ENCODE data around the gene CENPM.

The CENPM gene

DNA sequence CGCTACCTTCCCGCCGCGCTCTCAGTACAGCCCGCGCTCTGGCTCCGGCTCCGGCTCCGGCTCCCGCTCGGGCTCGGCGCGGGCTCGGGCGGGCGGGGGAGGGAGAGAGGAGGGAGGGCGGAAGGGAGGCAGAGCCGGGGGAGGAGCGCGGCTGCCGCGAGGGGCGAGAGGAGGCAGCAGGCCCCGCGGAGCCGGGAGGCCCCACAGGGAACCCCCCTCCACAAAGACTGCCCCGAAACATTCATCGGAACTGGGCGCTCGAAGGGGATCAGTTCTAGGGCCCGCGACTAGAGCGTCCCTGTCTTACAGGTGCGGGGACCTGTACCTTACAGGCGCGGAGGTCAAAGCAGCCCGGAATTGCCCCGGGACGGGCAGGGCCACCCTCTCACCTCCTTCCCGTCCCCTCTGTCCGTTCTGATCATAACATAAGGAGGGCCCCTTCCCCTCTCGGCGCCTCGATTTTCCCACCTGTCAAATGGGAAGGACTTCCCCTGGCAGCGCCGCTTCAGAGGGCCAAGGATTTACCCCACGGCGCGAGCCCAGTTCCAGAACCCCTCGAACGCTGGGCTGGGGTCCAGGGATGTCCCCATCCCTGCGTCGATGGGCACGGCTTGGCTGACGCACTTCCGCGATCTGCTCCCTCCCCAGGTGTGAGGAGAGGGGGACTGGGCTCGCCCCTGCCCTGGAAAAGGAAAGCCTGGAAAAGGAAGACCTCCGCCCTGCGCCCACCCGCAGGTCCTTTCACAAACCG, 31.7 kb downstream of the CENPM start, which contains the start of gene SHISA8:
SHISA8 (minus strand) TSS at position 40 of the 751 bp plus-strand sequence. CDS start 407 bp downstream, outside the sequence.
- in situ Hi-C loops (cut with HindIII; ENCODE audit: low sequenced_read_pairs), result no loop called here

DNA sequence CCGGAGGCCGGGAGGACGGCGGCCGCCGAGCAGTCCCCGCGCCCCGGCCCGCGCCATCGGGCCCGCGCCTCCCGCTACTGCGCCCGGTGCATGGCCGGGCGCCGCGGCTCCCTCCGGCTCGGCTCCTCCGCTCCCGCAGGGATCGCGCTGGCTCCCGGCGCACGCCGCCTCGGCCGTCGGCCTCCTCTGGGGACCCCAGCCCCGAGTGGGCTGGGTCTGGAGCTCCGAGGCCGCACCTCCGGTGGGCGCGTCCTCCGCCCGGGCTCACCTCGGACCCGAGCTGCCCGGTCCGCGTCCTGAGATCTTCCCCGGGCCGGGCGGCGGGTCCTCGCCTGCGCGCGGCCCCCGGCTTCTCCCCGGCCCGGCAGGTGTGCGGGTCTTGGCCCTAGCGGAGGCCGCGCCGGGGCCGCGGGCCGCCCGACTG, 32.3 kb downstream of the CENPM start:
- in situ Hi-C loops (cut with HindIII; ENCODE audit: low sequenced_read_pairs), result no loop called here

DNA sequence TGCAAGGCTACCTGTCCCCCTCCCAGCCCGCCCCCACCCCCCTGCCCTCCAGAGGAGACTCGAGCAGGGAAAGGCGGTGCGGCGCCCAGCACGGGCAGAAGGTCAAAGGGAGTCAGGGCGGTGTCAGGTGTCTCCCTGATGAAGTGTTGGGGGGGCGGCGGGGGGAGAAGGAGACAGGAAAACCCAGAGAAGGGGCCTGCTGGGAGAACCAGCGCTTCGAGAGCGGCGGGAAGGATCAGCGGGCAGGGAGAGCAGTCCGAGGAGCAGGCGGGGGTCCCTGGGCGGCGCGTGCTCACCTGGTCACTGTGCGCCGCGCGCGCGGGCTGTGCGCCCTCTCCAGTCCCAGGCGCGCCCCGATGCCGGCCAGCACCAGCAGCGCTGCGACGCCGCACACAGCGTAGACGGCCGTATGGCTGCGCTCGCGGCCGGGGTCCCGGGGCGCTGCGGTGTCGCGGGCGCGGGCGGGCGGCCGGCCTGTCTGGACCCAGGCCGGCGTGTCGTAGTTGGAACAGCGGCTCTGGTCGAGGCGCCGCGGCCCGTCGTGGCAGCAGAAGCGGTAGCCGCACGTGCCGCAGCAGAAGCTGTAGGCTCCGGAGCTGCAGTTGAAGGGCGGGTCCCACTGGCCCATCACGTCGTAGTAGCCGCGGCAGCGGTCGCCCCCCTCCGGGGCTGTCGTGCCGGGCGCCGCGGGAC, 33.0 kb downstream of the CENPM start:
- in situ Hi-C loops (cut with HindIII; ENCODE audit: low sequenced_read_pairs), result no loop called here

DNA sequence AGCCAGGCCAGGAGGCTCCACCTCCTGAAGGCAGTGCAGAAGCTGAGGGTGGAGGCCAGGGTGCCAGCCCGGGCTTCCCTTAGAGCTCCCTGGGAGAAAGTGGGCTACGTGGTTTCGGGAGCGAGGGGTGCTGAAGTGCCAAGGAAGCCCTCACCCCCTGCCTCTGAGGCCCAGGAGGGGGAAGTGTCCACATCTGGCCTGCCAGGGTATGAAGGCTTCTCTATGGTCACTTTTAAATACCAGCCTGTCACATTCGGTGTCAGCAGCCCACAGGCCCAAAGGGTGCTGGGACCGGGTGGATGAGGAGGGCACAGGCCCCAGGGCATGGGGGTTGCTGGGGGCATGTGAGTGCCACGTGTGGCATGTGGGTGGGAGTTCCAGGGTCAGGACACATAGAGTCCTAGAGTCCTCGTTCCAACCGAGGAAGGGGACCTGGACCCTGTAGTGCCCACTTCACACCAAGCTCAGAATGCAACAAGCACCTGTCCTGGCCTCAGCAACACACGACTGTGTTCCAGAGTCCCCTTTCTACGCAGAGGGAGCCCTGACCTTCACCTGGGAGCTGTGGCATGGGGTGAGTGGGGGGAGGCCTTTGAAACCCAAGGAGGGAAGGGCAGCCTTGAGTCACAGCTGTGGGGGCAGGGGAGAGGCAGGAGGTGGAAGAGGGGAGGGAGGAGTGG, 33.8 kb downstream of the CENPM start:
- in situ Hi-C loops (cut with HindIII; ENCODE audit: low sequenced_read_pairs), result no loop called here

DNA sequence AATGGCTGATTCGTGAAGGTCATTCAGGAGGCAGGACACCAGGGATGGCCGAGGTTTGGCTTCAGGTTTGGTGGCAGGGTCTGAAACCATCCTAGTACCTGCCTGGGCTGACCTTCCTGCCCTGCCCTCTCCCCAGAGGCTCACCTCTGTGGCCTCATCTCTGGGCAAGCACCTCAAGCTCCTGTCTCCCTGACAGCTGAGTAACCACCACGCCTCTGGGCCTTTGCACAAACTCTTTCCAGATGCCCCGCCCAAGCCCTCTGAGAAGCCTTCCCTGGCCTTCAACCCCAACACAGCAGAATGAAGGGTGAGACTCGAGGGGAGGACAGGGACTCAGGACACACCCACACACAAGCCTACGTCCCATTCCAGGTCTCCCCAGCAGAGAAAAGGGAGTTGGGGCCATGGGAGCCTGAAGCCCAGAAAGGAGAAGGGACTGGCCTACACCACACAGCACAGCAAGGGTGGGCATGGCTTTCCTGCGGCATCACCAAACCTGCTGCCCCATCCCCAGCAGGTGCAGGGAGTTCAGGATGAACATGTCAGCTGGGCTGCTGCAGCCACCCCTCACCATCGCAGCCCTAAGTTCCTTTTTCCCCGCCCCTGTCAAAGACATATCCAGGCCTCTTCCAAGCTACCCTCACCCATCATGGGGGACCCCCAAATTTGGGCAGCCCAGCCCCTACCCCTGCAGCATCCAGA, 34.5 kb downstream of the CENPM start:
- in situ Hi-C loops (cut with HindIII; ENCODE audit: low sequenced_read_pairs), result no loop called here

DNA sequence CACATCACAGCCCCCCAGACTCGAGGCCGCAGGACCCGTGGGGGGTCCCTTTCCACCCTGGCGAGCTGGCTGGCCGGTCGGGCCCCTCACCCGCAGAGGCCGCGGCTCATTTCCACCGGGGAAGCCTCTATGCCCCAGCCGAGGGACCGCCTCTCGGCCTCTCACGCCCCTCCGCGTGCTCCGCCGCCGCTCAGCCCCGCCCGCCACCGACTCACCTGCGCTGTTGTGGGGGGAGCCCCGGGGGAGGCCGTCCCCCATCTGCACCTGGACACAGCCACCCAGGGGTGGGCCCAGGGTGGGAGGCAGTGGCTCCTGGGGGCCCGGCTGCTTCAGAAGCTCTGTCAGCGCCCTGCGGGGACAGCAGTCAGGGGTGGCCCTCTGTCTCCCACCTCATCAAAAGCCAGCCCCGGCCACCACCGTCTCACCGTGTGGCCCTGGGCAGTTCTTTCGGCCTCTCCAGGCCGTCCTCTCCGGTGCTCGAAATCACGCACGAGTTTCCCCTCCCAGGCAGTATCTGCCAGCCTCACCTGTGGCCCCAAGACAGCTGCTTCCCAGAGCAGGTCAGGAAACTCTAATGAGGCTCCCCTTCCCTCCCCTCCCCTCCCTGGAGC, 35.8 kb downstream of the CENPM start:
- in situ Hi-C loops (cut with HindIII; ENCODE audit: low sequenced_read_pairs), result no loop called here

DNA sequence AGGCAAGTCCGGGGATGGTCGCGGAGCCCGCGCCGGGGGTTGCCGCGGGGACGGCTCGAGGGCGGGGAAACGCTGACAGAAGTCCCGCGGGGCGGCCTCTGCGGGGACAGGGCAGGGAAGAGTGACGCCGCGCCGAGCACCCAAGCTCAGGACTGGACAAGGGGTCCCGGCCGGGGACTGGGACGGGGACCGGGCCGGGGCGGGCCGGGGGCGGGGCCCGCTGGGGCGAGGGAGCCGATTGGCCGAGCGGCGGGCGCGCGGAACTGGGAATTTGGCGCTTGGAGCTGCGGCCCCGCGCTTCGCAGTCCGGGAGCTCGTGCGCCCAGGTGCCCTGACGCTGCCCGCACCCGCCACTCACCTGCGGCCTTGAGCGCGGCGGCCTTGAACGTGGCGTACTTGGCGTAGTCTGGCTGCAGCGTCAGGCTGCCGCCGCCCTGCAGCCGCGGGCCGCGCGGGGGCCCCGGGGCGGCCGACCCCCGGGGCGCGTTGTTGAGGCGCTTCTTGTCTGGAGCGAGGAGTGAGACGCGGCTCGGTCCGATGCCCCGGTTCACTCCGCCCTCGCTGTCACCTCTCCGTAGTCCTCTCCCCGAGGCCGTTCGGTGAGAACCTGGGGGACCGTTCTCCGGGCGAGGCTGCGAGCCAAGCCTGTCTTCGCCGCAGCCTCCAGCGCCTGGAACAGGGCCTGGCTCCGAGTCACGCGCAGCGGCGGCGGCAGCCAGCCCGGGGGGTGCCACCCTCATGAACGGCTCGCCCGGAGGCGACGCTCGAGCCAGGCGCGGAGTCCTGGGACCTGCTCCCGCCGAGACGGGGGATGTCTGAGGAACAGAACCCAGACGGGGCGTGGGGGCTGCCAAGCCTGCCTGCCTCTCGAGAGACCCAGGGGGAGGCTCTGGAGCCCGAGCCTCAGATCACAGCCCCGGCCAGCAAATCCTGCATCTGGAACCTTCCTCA, 36.6 kb downstream of the CENPM start:
- in situ Hi-C loops (cut with HindIII; ENCODE audit: low sequenced_read_pairs), result no loop called here

DNA sequence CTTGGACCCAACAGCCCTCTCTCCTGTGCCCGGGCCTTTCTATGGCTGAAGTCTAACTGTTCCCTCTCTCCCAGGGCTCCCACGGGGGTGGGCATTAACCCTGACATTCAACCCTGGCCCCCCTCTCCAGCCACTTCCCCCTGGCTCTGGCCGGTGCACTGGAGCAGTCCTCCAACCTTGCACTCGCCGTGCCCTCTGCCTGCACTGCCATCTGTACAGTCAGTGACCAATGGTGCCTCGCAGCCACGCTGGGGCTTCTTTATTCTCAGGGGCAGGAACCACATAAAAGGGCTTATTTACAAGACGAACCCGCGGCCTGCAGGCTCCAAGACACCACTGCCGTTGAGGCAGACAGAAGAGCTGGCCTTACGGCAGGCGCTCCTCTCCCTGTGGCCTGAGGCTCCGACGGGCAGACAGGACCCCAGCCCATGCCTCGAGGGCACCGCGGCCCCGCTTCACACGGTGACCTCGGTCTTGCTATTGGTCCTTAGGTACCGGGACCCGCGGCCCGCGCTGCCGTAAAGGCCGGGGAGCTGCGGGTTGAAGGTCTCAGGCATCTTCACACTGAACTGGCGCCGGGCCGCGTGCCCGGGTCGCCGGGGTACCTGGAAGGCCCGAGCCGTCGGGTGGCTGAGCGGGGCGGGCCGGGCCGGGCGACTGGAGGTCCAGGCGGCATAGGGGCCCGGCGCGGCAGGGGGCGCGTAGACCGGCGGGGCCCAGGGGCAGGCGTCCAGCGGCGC, 37.5 kb downstream of the CENPM start:
- in situ Hi-C loops (cut with HindIII; ENCODE audit: low sequenced_read_pairs), result no loop called here

DNA sequence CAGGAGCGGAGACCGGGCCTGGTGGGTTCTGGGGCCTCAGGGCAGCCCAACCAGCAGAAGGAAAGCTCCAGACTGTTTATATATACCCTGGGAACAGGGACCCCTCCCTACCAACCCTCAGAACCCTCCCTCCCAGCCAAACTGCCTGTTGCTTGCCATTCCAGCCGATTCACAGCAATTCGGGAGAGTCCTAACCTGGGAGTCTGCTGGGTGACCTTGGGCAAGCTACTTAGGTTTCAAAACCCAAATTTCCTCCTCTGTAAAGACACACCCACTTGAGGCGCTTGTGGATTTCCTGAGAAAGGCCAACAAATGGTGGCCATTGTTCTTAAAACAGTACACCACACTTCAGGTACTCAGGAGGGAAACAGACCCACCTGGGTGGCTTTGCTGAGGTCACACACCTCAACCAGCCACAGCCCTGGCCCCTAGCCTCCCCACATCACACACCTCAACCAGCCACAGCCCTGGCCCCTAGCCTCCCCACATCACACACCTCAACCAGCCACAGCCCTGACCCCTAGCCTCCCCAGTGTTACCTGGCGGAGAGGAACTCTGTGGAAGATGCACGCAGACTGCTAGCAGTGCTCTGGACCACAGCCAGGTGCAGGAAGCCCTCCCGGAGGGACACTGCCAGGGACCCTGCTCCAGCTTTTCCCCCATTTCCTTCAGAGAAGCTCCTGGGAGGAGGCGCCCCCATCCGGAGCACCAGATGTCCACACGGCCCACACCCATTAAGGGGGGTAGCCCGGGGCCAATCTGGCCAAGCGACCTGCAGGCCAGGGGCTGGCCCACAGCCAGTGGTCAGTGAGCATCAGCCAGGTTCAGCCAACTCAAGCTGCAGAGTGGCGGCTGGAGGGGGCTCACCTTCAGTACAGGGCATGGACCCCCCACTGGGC, 38.3 kb downstream of the CENPM start:
- in situ Hi-C loops (cut with HindIII; ENCODE audit: low sequenced_read_pairs), result no loop called here

DNA sequence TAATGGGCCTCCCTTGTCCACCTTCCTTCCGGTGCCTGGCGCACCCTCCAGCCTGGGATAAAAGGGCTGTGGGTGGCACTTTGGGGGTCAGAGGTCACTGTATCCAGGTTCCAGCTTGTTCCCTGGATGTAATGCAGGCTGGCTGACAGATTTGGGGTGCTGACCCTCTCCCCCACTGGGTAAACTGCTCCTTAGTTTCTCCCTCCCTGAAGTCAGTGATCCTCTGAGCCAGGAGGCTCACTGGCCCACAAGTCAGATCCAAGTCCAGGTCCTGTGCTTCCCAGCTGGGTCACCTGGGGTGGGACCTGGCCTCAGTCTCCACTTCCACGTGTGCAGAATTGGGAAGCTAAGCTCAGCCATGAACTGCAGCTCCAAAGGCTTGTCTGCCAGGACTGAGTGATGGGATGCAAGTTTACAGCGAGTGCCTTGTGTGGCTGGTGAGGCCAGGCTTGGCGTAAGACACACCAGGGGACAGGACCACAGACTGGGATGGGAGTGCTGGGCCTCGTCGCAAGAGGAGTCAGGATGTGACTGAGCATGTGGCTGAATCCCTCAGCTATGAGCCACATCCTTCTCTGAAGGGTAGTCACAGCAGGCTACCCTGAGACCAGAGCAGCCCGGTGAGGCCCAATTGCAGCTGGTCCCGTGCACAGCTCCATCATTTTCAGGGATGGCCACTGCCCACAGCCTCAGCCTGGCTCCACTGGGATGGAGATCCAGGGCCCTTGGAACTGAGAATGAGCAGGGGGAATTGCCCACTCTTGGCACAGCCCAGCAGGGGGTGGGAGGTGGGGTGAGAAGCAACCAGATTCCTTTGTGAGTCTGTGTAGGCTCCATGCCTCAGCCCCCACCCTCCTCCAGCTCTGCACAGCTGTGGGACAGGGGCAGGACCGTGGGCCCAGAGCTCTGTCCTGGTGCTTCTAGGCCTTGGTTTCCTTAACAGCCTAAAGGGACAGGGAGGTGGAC, 39.2 kb downstream of the CENPM start:
- in situ Hi-C loops (cut with HindIII; ENCODE audit: low sequenced_read_pairs), result no loop called here

DNA sequence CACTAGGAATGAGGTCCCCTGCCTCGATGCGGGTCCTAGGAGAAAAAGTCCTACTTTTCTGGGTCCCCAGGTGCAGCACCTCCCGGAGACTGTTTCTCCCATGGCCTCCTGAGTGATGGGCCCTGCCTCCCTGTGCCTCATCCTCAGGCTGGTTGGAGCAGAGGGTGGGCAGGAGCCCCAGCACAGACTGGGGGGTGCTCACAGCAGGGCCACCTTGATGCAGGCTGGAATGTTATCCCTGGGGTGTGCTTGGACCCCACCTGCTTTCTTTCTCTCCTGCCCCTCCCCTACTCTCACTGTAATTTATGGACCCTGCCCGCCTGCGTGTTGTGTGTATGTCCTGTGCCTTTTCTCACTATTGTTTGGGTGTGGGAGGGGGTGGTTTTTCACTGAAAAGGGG, 40.1 kb downstream of the CENPM start:
- in situ Hi-C loops (cut with HindIII; ENCODE audit: low sequenced_read_pairs), result no loop called here

DNA sequence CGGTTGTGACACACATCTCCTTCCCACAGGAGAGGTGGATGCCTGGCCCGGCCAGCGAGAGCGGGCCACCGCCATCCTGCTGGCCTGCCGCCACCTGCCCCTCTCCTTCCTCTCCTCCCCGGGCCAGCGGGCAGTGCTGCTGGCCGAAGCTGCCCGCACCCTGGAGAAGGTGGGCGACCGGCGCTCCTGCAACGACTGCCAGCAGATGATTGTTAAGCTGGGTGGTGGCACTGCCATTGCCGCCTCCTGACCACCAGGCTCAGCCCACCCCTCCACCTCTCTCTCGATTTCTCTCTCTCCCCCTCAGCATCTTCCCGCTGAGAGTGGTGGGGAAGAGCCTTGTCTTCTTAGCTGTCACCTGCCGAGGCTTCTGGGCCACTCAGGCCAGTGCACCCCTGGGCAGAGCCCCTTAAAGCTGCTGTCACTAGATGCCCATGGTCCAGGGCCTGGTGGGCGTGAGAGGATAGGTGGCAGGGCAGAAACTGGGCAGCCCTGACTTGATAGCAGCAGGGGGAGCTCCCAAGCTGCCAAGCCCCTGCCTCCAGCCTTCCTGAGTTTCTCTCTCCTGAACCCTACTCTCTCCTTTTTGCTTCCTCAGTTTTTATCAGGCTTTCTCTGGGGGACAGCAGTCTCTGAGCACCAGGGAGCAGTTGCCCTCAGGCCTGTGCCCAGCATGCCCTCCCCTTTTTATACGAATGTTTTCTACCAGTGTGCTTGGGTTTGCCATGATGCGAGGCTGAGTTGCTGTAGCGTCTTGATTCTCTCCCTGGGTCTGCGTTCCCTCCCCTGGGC, 41.3 kb downstream of the CENPM start:
- in situ Hi-C loops (cut with HindIII; ENCODE audit: low sequenced_read_pairs), result no loop called here

DNA sequence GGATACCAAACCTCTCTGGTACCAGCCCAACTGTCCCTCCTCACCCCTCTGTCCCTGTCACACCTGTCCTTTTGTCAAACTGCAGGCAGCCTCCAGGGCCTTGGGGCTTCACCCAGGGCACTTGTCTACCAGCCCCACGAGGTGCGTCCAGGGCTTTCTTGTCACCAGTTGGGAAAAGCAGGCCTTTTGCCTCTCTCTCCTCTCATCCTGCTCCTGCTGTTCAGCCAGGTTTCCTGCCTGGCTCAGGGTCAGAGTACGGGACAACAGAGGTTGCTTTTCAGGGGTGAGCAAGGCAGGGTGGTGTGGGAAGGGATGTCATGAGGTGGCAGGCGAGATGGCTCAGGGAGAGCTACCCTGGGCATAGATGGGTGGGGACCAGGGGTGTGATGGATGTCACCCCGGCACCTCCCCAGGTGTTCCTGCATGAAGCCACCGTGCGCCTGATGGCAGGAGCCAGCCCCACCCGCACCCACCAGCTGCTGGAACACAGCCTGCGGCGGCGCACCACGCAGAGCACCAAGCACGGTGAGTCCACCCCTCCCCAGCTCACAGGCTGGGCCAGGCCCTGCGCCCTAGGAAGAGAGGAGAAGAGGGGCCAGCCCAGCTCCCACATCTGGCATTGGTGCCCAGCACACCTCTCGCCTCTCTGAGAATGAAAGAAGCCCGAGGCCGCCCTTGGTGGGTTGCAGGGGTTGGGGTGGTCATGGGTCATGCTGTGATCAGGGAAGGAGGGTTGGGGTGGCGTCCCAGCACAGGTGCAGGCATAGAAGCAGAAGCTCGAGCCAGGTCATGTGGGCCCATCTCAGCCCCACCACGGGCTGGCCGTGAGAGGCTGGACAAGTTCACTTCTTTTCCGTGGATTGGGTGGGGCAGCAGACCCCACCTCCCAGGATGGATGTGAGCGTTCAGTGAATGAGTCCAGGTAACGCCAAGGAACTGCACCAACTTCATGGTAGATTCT, 42.2 kb downstream of the CENPM start:
- in situ Hi-C loops (cut with HindIII; ENCODE audit: low sequenced_read_pairs), result no loop called here

DNA sequence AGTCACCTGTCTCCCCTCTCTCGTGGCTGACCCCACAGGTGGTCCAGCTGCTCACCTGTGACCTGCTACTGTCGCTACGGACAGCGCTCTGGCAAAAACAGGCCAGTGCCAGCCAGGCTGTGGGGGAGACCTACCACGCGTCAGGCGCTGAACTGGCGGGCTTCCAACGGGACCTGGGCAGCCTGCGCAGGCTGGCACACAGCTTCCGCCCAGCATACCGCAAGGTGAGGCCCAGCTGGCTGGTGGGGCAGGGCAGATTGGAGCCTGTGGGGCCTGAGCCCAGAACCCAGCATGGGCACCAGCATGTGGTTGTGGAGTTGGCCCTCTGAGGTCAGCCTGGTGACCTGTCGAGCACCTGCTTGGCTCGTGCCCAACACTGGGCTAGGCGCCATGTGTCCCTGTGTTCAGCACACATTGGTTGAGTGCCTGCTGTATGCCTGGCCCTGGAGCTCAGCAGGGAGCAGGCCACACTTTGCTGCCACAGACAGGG, 44.0 kb downstream of the CENPM start:
- in situ Hi-C loops (cut with HindIII; ENCODE audit: low sequenced_read_pairs), result no loop called here

DNA sequence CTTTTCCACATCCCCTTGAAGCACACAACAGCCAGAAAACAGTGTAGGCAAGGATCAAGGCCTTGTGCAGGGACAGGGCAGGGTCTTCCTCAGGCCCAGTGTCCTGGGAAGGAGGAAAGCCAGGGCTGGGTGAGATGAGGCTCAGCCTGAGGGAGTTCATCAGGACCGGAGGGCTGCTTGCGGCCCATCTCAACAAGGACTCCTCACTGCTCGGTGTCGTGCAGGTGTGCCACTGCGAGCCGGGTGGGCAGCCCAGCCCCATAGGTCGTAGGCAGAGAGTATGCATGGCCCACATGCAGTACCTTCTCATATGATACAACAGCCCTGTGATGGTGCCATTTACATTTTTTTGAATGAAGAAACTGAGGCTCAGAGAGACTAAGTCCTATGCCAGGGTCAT, 44.9 kb downstream of the CENPM start:
- in situ Hi-C loops (cut with HindIII; ENCODE audit: low sequenced_read_pairs), result no loop called here
